HUES6 (cell line): ENCODE measurements around the gene NTRK2.

Experiments
- H3K27ac ChIP-seq: 2 replicates; pipeline ENCODE4 v1.7.0; 2013; ENCODE audit warnings: low read depth, mild to moderate bottlenecking, low read length, inconsistent platforms
- H3K27me3 ChIP-seq: 2 replicates; pipeline ENCODE4 v1.6.1; 2013; ENCODE audit warnings: low read length; ENCODE audit not compliant: control insufficient read depth, insufficient read depth
- H3K36me3 ChIP-seq: 2 replicates; pipeline ENCODE4 v1.6.1; 2013; ENCODE audit warnings: low read length; ENCODE audit not compliant: control insufficient read depth, insufficient read depth
- H3K4me1 ChIP-seq: 2 replicates; pipeline ENCODE4 v1.6.1; 2013; ENCODE audit warnings: low read length; ENCODE audit not compliant: control insufficient read depth, insufficient read depth
- H3K4me3 ChIP-seq: 2 replicates; pipeline ENCODE4 v1.5.1; 2013; ENCODE audit warnings: low read depth, low read length
- H3K9ac ChIP-seq: one replicate; pipeline ENCODE4 v1.6.1; 2013; ENCODE audit warnings: mild to moderate bottlenecking, low read length
- H3K9me3 ChIP-seq: 2 replicates; pipeline ENCODE4 v1.6.1; 2013; ENCODE audit warnings: low read depth, low read length; ENCODE audit not compliant: control insufficient read depth, insufficient read depth

The NTRK2 gene

DNA sequence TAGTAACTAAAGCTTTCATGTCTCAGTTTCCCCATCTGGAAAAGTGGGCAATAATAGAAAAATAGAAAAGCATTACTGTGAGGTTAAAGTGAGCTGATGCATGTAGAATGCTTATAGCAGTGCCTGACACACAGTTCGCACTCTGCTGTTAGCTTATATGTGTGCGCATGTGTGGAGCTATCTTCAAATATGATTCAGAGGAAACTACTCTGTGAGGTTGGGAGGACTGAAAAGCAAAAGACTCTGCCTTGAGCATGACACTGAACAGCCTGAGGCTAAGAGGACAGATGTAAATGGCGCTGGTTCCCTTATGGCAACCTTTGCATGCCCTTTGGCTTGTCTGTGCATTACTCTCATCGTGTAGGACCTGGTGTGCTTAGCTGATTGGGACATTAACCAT lies 19.4 kb downstream of the NTRK2 start:
- Histone ChIP-seq H3K36me3 (no peaks in the 10 kb centered on the region), H3K27me3 (no peaks in the 10 kb centered on the region), H3K27ac (no peak overlapping the region), H3K9me3 (no peaks in the 10 kb centered on the region), H3K9ac (no peak overlapping the region), H3K4me1 (no peaks in the 10 kb centered on the region), H3K4me3 (no peak overlapping the region)

DNA sequence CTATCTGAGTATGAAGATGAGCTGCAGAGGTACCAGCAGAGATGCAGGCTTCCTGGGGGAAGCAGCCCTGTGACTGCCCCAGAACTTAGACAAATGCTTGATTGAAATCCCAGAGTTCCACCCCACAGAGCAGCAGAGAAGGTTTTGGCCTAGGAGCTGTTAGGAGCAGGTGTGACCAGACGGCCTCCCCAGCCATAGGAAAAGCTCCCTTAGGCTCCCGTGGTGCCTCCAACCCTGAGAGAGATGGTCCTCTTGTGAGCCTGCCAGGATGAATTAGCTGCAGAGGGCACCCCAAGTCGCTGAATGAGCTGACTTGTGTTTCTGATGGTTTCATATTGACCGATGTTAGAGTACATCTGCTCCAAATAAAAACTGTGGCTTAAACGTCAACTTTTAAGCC lies 22.1 kb downstream of the NTRK2 start:
- no peak overlapping the region for H3K4me3 ChIP-seq
- no peaks in the 10 kb centered on the region for H3K9me3 ChIP-seq
- no peaks in the 10 kb centered on the region for H3K36me3 ChIP-seq
- H3K4me1 ChIP-seq, result no peaks in the 10 kb centered on the region
- no peak overlapping the region for H3K9ac ChIP-seq
- no peaks in the 10 kb centered on the region for H3K27me3 ChIP-seq
- H3K27ac ChIP-seq, result no peak overlapping the region

- Histone ChIP-seq H3K4me1 (no peaks in the 10 kb centered on the region), H3K36me3 (no peaks in the 10 kb centered on the region), H3K4me3 (no peak overlapping the region), H3K9ac (no peak overlapping the region), H3K9me3 (no peaks in the 10 kb centered on the region), H3K27me3 (no peaks in the 10 kb centered on the region), H3K27ac (no peak overlapping the region)
Observed at GRCh38 chr9:84694248-84694647, 24.7 kb downstream of the NTRK2 start.

GRCh38 chr9:84697042-84697441 lies 27.5 kb downstream of the NTRK2 start:
- no peaks in the 10 kb centered on the region for H3K4me1 ChIP-seq
- H3K9ac ChIP-seq, result no peak overlapping the region
- no peaks in the 10 kb centered on the region for H3K9me3 ChIP-seq
- H3K27me3 ChIP-seq, result no peaks in the 10 kb centered on the region
- H3K27ac ChIP-seq, result no peak overlapping the region
- H3K36me3 ChIP-seq, result no peaks in the 10 kb centered on the region
- H3K4me3 ChIP-seq, result no peak overlapping the region

- no peaks in the 10 kb centered on the region for H3K36me3 ChIP-seq
- H3K4me3 ChIP-seq, result no peak overlapping the region
- H3K27ac ChIP-seq, result no peak overlapping the region
- no peak overlapping the region for H3K9ac ChIP-seq
- H3K27me3 ChIP-seq, result no peaks in the 10 kb centered on the region
- no peaks in the 10 kb centered on the region for H3K9me3 ChIP-seq
- H3K4me1 ChIP-seq, result no peaks in the 10 kb centered on the region
Observed at GRCh38 chr9:84697509-84698114, 28.1 kb downstream of the NTRK2 start.

- no peak overlapping the region for H3K27ac ChIP-seq
- H3K4me3 ChIP-seq, result no peak overlapping the region
- no peak overlapping the region for H3K9ac ChIP-seq
Observed at GRCh38 chr9:84698323-84698722, 28.8 kb downstream of the NTRK2 start.

GRCh38 chr9:84699984-84700383 lies 30.5 kb downstream of the NTRK2 start:
- Histone ChIP-seq H3K9me3 (no peaks in the 10 kb centered on the region), H3K9ac (no peak overlapping the region), H3K4me1 (peaks cover 1% of the 10 kb centered on the region; the same call in 1 of the 2 replicates), H3K36me3 (no peaks in the 10 kb centered on the region), H3K27me3 (no peaks in the 10 kb centered on the region), H3K27ac (no peak overlapping the region), H3K4me3 (no peak overlapping the region)

More at GRCh38 chr9:84698323-84698722, 28.8 kb downstream of the NTRK2 start:
- Histone ChIP-seq H3K9me3 (no peaks in the 10 kb centered on the region), H3K36me3 (no peaks in the 10 kb centered on the region), H3K27me3 (no peaks in the 10 kb centered on the region), H3K4me1 (no peaks in the 10 kb centered on the region)

DNA sequence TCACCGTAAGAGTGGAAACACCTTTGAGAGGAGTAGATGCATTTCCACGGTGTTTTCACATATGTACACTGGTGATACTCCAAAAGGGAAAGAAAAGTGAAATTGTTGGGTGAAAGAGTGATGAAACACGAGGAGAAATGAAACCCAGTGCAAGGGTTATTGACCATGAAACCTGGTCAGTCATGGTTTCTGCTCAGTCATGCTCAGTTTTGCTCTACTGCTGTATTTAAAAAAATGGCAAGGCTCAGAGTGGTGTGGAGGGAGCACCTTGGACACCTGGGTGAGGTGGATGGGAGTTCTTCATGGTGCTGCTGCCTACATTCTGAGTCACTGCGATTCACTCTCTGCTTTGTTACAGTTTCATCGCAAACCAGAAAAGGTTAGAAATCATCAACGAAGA lies 32.3 kb downstream of the NTRK2 start:
- Histone ChIP-seq H3K4me1 (peaks cover 6% of the 10 kb centered on the region; the same call in 1 of the 2 replicates), H3K4me3 (no peak overlapping the region)

DNA sequence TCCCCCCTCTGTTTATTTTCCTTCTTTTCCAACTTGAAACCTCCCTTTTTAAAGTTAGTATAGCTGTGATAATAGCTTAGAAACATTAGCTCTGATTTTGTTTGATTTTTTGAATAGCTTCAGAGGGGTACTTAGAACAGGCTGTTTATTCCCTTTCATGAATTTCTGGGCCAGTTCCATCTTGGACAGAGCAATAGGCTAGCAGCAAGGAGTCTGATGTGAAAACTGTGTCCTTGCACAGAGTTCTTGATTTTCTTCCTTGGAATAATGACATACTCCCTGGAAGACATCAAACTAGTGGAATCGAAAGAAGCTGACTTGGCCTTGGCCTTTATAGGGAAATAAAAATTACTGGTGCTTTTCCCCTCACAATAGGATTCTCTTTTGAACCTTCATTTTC lies 32.9 kb downstream of the NTRK2 start:
- Histone ChIP-seq H3K4me3 (no peak overlapping the region), H3K9ac (no peak overlapping the region), H3K4me1 (peaks cover 6% of the 10 kb centered on the region; the same call in 1 of the 2 replicates), H3K27ac (no peak overlapping the region), H3K9me3 (no peaks in the 10 kb centered on the region), H3K27me3 (no peaks in the 10 kb centered on the region), H3K36me3 (no peaks in the 10 kb centered on the region)

More for the DNA sequence above, 32.3 kb downstream of the NTRK2 start:
- H3K27me3 ChIP-seq, result no peaks in the 10 kb centered on the region
- H3K9ac ChIP-seq, result no peak overlapping the region
- H3K27ac ChIP-seq, result no peak overlapping the region
- H3K9me3 ChIP-seq, result no peaks in the 10 kb centered on the region
- H3K36me3 ChIP-seq, result no peaks in the 10 kb centered on the region

DNA sequence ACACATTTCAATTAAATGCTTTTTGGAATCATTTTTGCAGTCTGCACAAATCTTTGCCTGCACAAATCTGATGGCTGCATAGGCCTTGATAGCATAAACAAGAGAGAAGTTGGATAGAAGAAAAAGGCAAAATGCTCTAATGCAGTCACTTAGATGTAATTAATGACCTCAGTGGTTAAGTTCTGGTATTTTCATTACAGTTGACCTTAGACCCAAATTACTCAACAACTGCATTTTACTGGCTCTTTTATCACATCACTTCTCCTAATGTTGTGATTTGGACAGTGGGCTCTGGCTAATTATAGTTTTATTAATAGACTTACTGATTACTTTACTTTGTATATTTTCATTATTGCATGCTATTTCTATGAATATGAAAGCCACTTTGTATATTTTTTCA lies 34.3 kb downstream of the NTRK2 start:
- Histone ChIP-seq H3K4me1 (peaks cover 14% of the 10 kb centered on the region), H3K36me3 (no peaks in the 10 kb centered on the region), H3K27me3 (no peaks in the 10 kb centered on the region), H3K9me3 (no peaks in the 10 kb centered on the region), H3K4me3 (no peak overlapping the region), H3K9ac (no peak overlapping the region), H3K27ac (no peak overlapping the region)

- H3K9ac ChIP-seq, result no peak overlapping the region
Observed at GRCh38 chr9:84705128-84705527, 35.6 kb downstream of the NTRK2 start.

More at GRCh38 chr9:84705128-84705527, 35.6 kb downstream of the NTRK2 start:
- H3K27me3 ChIP-seq, result no peaks in the 10 kb centered on the region
- H3K4me1 ChIP-seq, result peaks cover 27% of the 10 kb centered on the region
- H3K9me3 ChIP-seq, result no peaks in the 10 kb centered on the region
- no peaks in the 10 kb centered on the region for H3K36me3 ChIP-seq
- H3K27ac ChIP-seq, result no peak overlapping the region
- no peak overlapping the region for H3K4me3 ChIP-seq
